H1 (cell line): ENCODE measurements around the gene ARGLU1. TPM values are rescaled to one million over a fixed set of nuclear protein-coding genes. Genes with fewer than 3 reads are reported as not detected.

ENCODE experiments used
- BACH1 ChIP-seq: IDR thresholded peaks from 2 replicates; pipeline ENCODE4 v1.6.1; 2012; ENCODE audit warnings: low read length, improper control_type of control experiment
- CHD7 ChIP-seq: fragments of 300-600 bp; sonication (generic); IDR thresholded peaks from 2 replicates; pipeline ENCODE4 v1.7.1; 2012; ENCODE audit warnings: low read length, moderate library complexity, mild to moderate bottlenecking, inconsistent platforms; ENCODE audit not compliant: insufficient replicate concordance
- EZH2 ChIP-seq: fragments of 200-600 bp; sonication (generic); IDR thresholded peaks from 2 replicates; pipeline ENCODE4 v1.7.1; 2012; ENCODE audit warnings: low read depth, mild to moderate bottlenecking, moderate library complexity, low read length, inconsistent platforms; ENCODE audit not compliant: severe bottlenecking
- FOSL1 ChIP-seq: IDR thresholded peaks from 2 replicates; pipeline ENCODE4 v1.6.1; 2011; ENCODE audit warnings: mild to moderate bottlenecking, low read depth, low read length, moderate library complexity; ENCODE audit not compliant: insufficient read depth
- JUND ChIP-seq: IDR thresholded peaks from 2 replicates; pipeline ENCODE4 v1.6.1; 2011; ENCODE audit warnings: mild to moderate bottlenecking, improper control_type of control experiment, low read length
- POLR2AphosphoS5 ChIP-seq: IDR thresholded peaks from 2 replicates; pipeline ENCODE4 v1.6.1; 2011; ENCODE audit warnings: low read depth, low read length
- RNF2 ChIP-seq: fragments of 200-900, 300-1000 bp; sonication (generic); IDR thresholded peaks from 2 replicates; pipeline ENCODE4 v1.7.1; 2016; ENCODE audit warnings: borderline replicate concordance, low read depth, mild to moderate bottlenecking, antibody characterized with exemption, low read length; ENCODE audit not compliant: poor library complexity, severe bottlenecking; ENCODE audit errors: missing control alignments
- SP1 ChIP-seq: IDR thresholded peaks from 2 replicates; pipeline ENCODE4 v1.6.1; 2011; ENCODE audit warnings: low read depth, low read length
- SRF ChIP-seq: IDR thresholded peaks from 2 replicates; pipeline ENCODE4 v1.6.1; 2011; ENCODE audit warnings: mild to moderate bottlenecking, low read depth, low read length, moderate library complexity
- polyA plus RNA-seq, 7 experiments: library from polyadenylated mRNA; depleted of rRNA in 3 of 7; stranded (reverse) in 5 of 7; unstranded in 2 of 7; fragments of >200 nt in 5 of 7; fragments of 200-250 nt in 2 of 7; gene quantifications; 1 replicate in 5 of 7; 2 replicates in 1 of 7; 4 replicates in 1 of 7; pipeline versions ENCODE4 v1.2.1 to v1.2.3, GENCODE V29; 2011 to 2013; ENCODE audit warnings: missing spikeins in 2 of 7, mixed read lengths in 2 of 7
- total RNA-seq: library from RNA; stranded (reverse); fragmentation: NEBNext Ultra II Directional; extraction: Animal tissue kit (Norgen Biotek cat#: 25700); gene quantifications from 2 replicates; pipeline ENCODE4 v1.2.1, GENCODE V29; 2021
- TF ChIP-seq, protein P1 (sequence below): IDR thresholded peaks from 2 replicates; pipeline ENCODE4 v1.6.1; 2012; ENCODE audit warnings: low read length, inconsistent platforms

The ARGLU1 gene
- total and polyA plus RNA-seq, 2 of the 8 experiments (the other 6 are each of a cell fraction or from before 2014, with no cell fraction given) = 47.8 to 84.9 TPM

DNA sequence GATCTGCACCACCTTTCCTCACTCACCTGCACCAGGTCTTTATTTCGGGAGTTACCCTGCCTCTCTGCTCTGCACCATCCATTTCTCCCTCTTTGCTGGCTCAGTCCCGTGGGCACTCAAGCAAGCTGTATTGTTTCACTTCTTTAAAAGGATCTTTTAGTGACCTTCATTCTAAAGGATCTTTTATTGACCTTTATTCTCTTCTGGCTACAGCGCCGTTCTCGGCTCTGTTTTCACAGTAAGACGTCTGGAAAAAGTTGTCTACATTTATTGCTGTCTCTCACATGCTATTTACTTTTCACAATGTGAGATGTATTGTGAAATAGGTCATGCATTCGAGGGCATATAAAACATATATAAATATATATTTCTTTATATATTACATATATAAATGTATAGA lies 35.6 kb upstream of the ARGLU1 start (continued):
- no peak for TF ChIP-seq CHD7
- TF ChIP-seq FOSL1 = no peak
- no peak for TF ChIP-seq SRF
- no peak for TF ChIP-seq SP1
- TF ChIP-seq RNF2 = no peak
- no peak for TF ChIP-seq BACH1
- TF ChIP-seq EZH2 = no peak
- no peak for TF ChIP-seq POLR2AphosphoS5
- no peak for TF ChIP-seq JUND
- TF ChIP-seq, protein P1, sequence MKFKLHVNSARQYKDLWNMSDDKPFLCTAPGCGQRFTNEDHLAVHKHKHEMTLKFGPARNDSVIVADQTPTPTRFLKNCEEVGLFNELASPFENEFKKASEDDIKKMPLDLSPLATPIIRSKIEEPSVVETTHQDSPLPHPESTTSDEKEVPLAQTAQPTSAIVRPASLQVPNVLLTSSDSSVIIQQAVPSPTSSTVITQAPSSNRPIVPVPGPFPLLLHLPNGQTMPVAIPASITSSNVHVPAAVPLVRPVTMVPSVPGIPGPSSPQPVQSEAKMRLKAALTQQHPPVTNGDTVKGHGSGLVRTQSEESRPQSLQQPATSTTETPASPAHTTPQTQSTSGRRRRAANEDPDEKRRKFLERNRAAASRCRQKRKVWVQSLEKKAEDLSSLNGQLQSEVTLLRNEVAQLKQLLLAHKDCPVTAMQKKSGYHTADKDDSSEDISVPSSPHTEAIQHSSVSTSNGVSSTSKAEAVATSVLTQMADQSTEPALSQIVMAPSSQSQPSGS = no peak
